BJ (cell line): ENCODE measurements around the gene LIME1. TPM values are rescaled to one million over a fixed set of nuclear protein-coding genes. Genes with fewer than 3 reads are reported as not detected.

Source experiments
- CTCF ChIA-PET: fragments of 350-600 bp; formaldehyde crosslinking; extraction: SDS; loops from one replicate; lab custom pipeline; 2021; ENCODE audit warnings: antibody characterized with exemption, inconsistent platforms; lab: Yijun Ruan, JAX
- POLR2A ChIA-PET: fragments of 300-600 bp; sonication (Branson Sonifier 250); formaldehyde crosslinking; extraction: SDS; loops from one replicate; lab custom pipeline; 2021; ENCODE audit warnings: antibody characterized with exemption; lab: Charles Lee
- DNase-seq: peaks from one replicate; pipeline ENCODE4 v3.0.0-alpha.2; 2011; ENCODE audit warnings: low read depth
- H3K27me3 ChIP-seq: 2 replicates; pipeline ENCODE4 v1.6.0; 2011; ENCODE audit warnings: low read length; ENCODE audit not compliant: control insufficient read depth, insufficient read depth
- H3K36me3 ChIP-seq: 2 replicates; pipeline ENCODE4 v1.5.1; 2011; ENCODE audit warnings: low read length; ENCODE audit not compliant: control insufficient read depth, insufficient read depth
- H3K4me3 ChIP-seq: 2 replicates; pipeline ENCODE4 v1.5.1; 2011; ENCODE audit warnings: low read depth, mild to moderate bottlenecking, control low read depth, low read length
- CTCF ChIP-seq: IDR thresholded peaks from 2 replicates; pipeline ENCODE4 v1.5.1; 2011; ENCODE audit warnings: low read depth, mild to moderate bottlenecking, control low read depth, inconsistent platforms, low read length, moderate library complexity; ENCODE audit not compliant: insufficient read depth
- polyA plus RNA-seq: library from polyadenylated mRNA; depleted of rRNA; stranded (reverse); fragments of >200 nt; gene quantifications from 2 replicates; pipeline ENCODE4 v1.2.3, GENCODE V29; 2011

The LIME1 gene
- polyA plus RNA-seq, 1 experiment, result 2.5 TPM

DNA sequence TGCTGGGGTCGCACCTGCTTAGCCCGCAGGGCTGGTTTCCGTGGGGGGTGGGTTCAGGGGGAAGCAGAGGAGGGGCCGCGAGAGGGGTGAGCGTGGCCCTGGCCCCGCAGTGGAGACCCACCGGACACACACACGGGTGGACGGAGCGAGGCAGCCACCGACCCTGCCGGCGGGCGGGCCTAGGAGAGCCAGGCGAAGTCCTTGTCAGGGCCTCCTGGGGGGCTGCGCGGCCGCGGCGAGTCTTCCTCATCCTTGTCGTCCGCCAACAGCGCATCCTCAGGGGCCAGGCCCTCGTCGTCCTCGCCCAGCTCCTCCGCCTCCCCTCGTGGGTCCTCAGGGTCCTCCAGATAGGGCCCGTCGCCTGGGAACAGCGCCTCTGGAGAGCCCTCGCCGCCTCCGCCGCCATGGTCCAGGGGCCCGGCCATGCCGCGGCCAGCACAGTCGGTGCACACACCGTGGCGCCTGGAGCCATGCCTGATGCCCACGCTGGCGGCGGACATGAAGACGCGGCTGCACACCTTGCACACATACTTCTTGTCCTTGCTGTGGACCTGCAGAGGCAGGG, 10.4 kb downstream of the LIME1 start:
- DNase-seq, result no peak
- Histone ChIP-seq H3K36me3 (peaks cover 8% of the 10 kb centered on the region), H3K27me3 (no peaks in the 10 kb centered on the region), H3K4me3 (no peak overlapping the region)
- no peak for TF ChIP-seq CTCF
- CTCF ChIA-PET, result no interaction called here
- POLR2A ChIA-PET, result no interaction called here

GRCh38 chr20:63747622-63748069, 11.2 kb downstream of the LIME1 start:
- Histone ChIP-seq H3K27me3 (no peaks in the 10 kb centered on the region), H3K4me3 (no peak overlapping the region), H3K36me3 (peaks cover 6% of the 10 kb centered on the region)
- POLR2A ChIA-PET, result no interaction called here
- no peak for DNase-seq
- CTCF ChIA-PET, result interaction anchor here (0.6 to 1.4 kb wide), 2 partner anchors 13 to 37 kb away, joined by 3 to 4 read pairs; no protein-coding TSS in a partner anchor
- no peak for TF ChIP-seq CTCF

DNA sequence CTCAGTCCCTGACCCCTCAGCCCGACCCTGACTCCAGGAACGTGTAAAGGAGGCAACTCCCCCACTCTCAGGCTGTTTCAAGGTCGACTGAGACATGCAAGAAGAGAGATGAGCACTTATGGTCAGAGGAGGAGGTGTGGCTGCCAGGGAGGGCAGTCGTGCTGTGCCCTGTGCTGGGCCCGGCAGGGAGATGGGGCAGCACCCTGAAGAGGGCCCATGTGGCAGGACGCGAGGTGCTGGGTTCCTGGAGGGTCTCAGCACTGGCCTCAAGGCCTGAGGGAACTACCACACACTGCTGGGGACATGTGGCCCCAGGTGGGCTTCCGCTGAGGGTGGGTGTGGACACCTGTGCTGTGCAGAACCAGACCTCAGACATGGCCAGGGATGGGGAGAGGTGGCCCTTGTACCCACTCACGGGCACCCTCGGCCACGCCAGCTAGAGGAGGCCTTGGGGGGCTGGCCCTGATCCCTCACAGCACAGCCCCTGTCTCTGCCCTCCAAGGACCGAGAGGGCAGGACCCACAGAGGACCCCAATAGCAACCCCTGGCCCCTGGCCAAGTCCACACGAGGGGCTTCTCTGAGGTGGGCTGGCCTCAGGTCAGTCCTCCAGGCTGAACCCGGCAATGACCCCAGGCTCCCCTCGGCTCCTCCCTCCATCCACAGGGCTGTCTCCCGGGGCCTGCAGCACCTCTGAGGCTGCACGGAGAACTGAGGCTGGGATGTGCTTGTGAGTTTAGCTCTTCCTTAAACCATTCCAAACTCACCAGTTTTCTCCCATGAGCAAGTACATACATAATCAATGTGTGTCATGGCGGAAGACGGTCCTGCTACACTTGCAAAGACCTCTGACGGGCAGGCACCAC, 11.8 kb downstream of the LIME1 start:
- DNase-seq, result no peak
- CTCF ChIA-PET, result interaction anchor here (0.6 to 1.4 kb wide), 3 partner anchors 12 to 37 kb away, joined by 3 to 4 read pairs (median 3); no protein-coding TSS in a partner anchor
- no peak overlapping the region for H3K4me3 ChIP-seq
- H3K36me3 ChIP-seq, result peaks cover 2% of the 10 kb centered on the region; the same call in 1 of the 2 replicates
- POLR2A ChIA-PET, result no interaction called here
- no peaks in the 10 kb centered on the region for H3K27me3 ChIP-seq
- no peak for TF ChIP-seq CTCF

DNA sequence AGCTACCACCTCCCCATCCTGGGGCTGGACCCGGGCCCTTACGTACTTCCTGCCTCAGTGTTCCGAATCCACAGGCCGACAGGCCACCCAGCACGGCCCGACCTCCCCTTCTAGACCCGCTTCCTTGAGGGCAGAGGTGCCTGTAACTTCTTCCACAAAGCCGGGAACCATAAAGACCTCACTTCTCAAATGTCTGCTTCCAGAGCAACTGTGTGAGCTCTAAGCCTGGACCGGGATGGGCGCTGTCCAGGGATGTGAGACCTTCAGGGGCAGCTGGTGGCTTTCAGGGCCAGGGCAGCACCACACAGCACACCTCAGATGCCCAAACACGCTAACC, 12.4 kb downstream of the LIME1 start:
- POLR2A ChIA-PET, result no interaction called here
- TF ChIP-seq CTCF, result no peak
- CTCF ChIA-PET, result interaction anchor here (1.1 to 1.4 kb wide), 2 partner anchors 27 to 36 kb away, joined by 3 read pairs; no protein-coding TSS in a partner anchor
- no peaks in the 10 kb centered on the region for H3K36me3 ChIP-seq
- H3K4me3 ChIP-seq, result no peak overlapping the region
- no peaks in the 10 kb centered on the region for H3K27me3 ChIP-seq
- no peak for DNase-seq
